ENCODE results near the gene C1orf167. TPM values are rescaled to one million over a fixed set of nuclear protein-coding genes. Genes with fewer than 3 reads are reported as not detected.

Gene C1orf167
- total RNA-seq, 1 donor from 2014 or later = 0.29 TPM

GRCh38 chr1:11833900-11834299, 71.9 kb downstream of the C1orf167 start:
- no peak for DNase-seq (ENCODE audit: low spot score)

GRCh38 chr1:11835441-11836225, 73.6 kb downstream of the C1orf167 start:
- no peak for DNase-seq (ENCODE audit: low spot score)

GRCh38 chr1:11836955-11837766, 75.2 kb downstream of the C1orf167 start:
- no peak for DNase-seq (ENCODE audit: low spot score)

GRCh38 chr1:11837767-11838348, 75.9 kb downstream of the C1orf167 start:
- no peak for DNase-seq (ENCODE audit: low spot score)

GRCh38 chr1:11838349-11839272, 76.6 kb downstream of the C1orf167 start:
- DNase-seq (ENCODE audit: low spot score) = peak; percentile 69

Other genes starting within 250 kb of the C1orf167 start
- 22.0 TPM for gene FBXO2, start 107.8 kb upstream of the C1orf167 start, total RNA-seq
- gene FBXO44, start 107.3 kb upstream of the C1orf167 start, total RNA-seq = 43.6 TPM
- gene FBXO6, start 98.0 kb upstream of the C1orf167 start, total RNA-seq = 13.8 TPM
- gene MAD2L2, start 81.0 kb upstream of the C1orf167 start, total RNA-seq = 22.0 TPM
- 0.12 TPM for gene DRAXIN, start 70.5 kb upstream of the C1orf167 start, total RNA-seq
- 38.7 TPM for gene AGTRAP, start 26.1 kb upstream of the C1orf167 start, total RNA-seq
- 47.2 TPM for gene MTHFR, start 43.8 kb downstream of the C1orf167 start, total RNA-seq
- 27.1 TPM for gene CLCN6, start 44.0 kb downstream of the C1orf167 start, total RNA-seq
- gene NPPA, start 85.6 kb downstream of the C1orf167 start, total RNA-seq = not detected
- gene NPPB, start 96.8 kb downstream of the C1orf167 start, total RNA-seq = not detected
- gene KIAA2013, start 164.2 kb downstream of the C1orf167 start, total RNA-seq = 68.1 TPM
- 100 TPM for gene PLOD1, start 172.5 kb downstream of the C1orf167 start, total RNA-seq
- 71.1 TPM for gene MFN2, start 218.3 kb downstream of the C1orf167 start, total RNA-seq

Measured in mucosa of gallbladder (tissue), 1 donor.